Right kidney (tissue), 1 donor: ENCODE data around the gene KRT80.
A peak's percentile ranks its signal among the peaks of the same experiment; 100 is the strongest.

Source experiments
- DNase-seq: peaks from one replicate; pipeline ENCODE4 v3.0.0-alpha.2; 2016

The KRT80 gene

GRCh38 chr12:52137746-52138145 lies 54.1 kb downstream of the KRT80 start:
- DNase-seq, result no peak

- DNase-seq, result peak; percentile 0
Observed at GRCh38 chr12:52132754-52133161, 59.1 kb downstream of the KRT80 start.

GRCh38 chr12:52130711-52131110 lies 61.1 kb downstream of the KRT80 start:
- no peak for DNase-seq

- DNase-seq, result no peak
Observed at GRCh38 chr12:52127683-52128450, 63.9 kb downstream of the KRT80 start.

- DNase-seq, result no peak
Observed at GRCh38 chr12:52126605-52127578, 64.9 kb downstream of the KRT80 start.

GRCh38 chr12:52126050-52126604 lies 65.7 kb downstream of the KRT80 start:
- no peak for DNase-seq

- no peak for DNase-seq
Observed at GRCh38 chr12:52125476-52125900, 66.3 kb downstream of the KRT80 start.

GRCh38 chr12:52123487-52124186 lies 68.2 kb downstream of the KRT80 start:
- no peak for DNase-seq

GRCh38 chr12:52122904-52123303 lies 68.9 kb downstream of the KRT80 start:
- no peak for DNase-seq

- no peak for DNase-seq
Observed at GRCh38 chr12:52122540-52122871, 69.3 kb downstream of the KRT80 start.

- DNase-seq, result no peak
Observed at GRCh38 chr12:52121824-52122539, 69.8 kb downstream of the KRT80 start.

GRCh38 chr12:52120951-52121823 lies 70.6 kb downstream of the KRT80 start:
- DNase-seq, result no peak

- DNase-seq, result no peak
Observed at GRCh38 chr12:52119398-52120254, 72.2 kb downstream of the KRT80 start.
